ENCODE measurements around the gene SPINK14. TPM values are rescaled to one million over a fixed set of nuclear protein-coding genes. Genes with fewer than 3 reads are reported as not detected.

Gene SPINK14
- total and polyA plus RNA-seq, 4 donors, result not detected

GRCh38 chr5:148206620-148207019, 38.3 kb downstream of the SPINK14 start:
- H3K4me3 ChIP-seq (ENCODE audit: low read length in 2 of 2), result no peak overlapping the region
- ATAC-seq (ENCODE audit: low FRiP score), result no peak
- whole genome bisulfite sequencing, 2 donors, result 39 to 41% methylated on average over 1 of the region's 1 CpG
- DNase-seq, result no peak
- no peaks in the 10 kb centered on the region for H3K27me3 ChIP-seq (ENCODE audit: control insufficient read depth in 1 of 2, insufficient read depth in 2 of 2, low read length in 1 of 2)
- no peaks in the 10 kb centered on the region for H3K4me1 ChIP-seq (ENCODE audit: control insufficient read depth in 1 of 2, insufficient read depth in 2 of 2, low read length in 2 of 2)
- intact Hi-C loops (cut with DNase I), result no loop called here
- H3K36me3 ChIP-seq (ENCODE audit: control insufficient read depth in 1 of 2, insufficient read depth in 2 of 2, low read length in 1 of 2), result no peaks in the 10 kb centered on the region
- H3K27ac ChIP-seq (ENCODE audit: low read depth in 1 of 2, low read length in 2 of 2), result no peak overlapping the region
- H3K9me3 ChIP-seq (ENCODE audit: control insufficient read depth, low read length), result no peaks in the 10 kb centered on the region

DNA sequence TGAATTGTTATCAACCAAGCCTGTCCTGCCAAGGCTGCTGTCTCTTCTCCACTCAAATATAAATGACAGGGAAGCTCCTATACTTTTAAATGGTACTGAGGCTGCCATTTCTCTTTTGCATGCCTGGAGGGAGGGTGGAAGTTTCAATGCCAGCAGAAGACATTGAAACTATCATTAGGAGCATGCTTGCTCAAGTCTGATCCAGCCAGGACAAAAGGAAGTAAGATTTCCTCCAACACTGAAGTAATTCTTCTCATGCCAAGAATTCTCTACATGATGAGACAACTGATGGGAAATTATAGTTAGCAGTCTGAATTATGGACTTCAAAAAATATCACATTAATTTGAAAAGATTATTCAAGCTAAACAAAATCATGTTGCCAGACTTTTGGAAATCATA, 39.9 kb downstream of the SPINK14 start:
- no peak overlapping the region for H3K4me3 ChIP-seq (ENCODE audit: low read length in 2 of 2)
- H3K36me3 ChIP-seq (ENCODE audit: control insufficient read depth in 1 of 2, insufficient read depth in 2 of 2, low read length in 1 of 2), result no peaks in the 10 kb centered on the region
- DNase-seq (no peak), ATAC-seq (ENCODE audit: low FRiP score) (no peak)
- H3K27ac ChIP-seq (ENCODE audit: low read depth in 1 of 2, low read length in 2 of 2), result no peak overlapping the region
- H3K27me3 ChIP-seq (ENCODE audit: control insufficient read depth in 1 of 2, insufficient read depth in 2 of 2, low read length in 1 of 2), result no peaks in the 10 kb centered on the region
- H3K4me1 ChIP-seq (ENCODE audit: control insufficient read depth in 1 of 2, insufficient read depth in 2 of 2, low read length in 2 of 2), result no peaks in the 10 kb centered on the region
- no peaks in the 10 kb centered on the region for H3K9me3 ChIP-seq (ENCODE audit: control insufficient read depth, low read length)
- intact Hi-C loops (cut with DNase I), result no loop called here

GRCh38 chr5:148209151-148209770, 40.9 kb downstream of the SPINK14 start:
- H3K4me3 ChIP-seq (ENCODE audit: low read length in 2 of 2), result no peak overlapping the region
- no peak overlapping the region for H3K27ac ChIP-seq (ENCODE audit: low read depth in 1 of 2, low read length in 2 of 2)
- ATAC-seq (ENCODE audit: low FRiP score) (no peak), DNase-seq (no peak)
- H3K36me3 ChIP-seq (ENCODE audit: control insufficient read depth in 1 of 2, insufficient read depth in 2 of 2, low read length in 1 of 2), result no peaks in the 10 kb centered on the region
- WGBS, 2 donors, result 36 to 42% methylated on average over 3 of the region's 3 CpGs
- intact Hi-C loops (cut with DNase I), result no loop called here
- H3K4me1 ChIP-seq (ENCODE audit: control insufficient read depth in 1 of 2, insufficient read depth in 2 of 2, low read length in 2 of 2), result no peaks in the 10 kb centered on the region
- no peaks in the 10 kb centered on the region for H3K27me3 ChIP-seq (ENCODE audit: control insufficient read depth in 1 of 2, insufficient read depth in 2 of 2, low read length in 1 of 2)
- no peaks in the 10 kb centered on the region for H3K9me3 ChIP-seq (ENCODE audit: control insufficient read depth, low read length)

DNA sequence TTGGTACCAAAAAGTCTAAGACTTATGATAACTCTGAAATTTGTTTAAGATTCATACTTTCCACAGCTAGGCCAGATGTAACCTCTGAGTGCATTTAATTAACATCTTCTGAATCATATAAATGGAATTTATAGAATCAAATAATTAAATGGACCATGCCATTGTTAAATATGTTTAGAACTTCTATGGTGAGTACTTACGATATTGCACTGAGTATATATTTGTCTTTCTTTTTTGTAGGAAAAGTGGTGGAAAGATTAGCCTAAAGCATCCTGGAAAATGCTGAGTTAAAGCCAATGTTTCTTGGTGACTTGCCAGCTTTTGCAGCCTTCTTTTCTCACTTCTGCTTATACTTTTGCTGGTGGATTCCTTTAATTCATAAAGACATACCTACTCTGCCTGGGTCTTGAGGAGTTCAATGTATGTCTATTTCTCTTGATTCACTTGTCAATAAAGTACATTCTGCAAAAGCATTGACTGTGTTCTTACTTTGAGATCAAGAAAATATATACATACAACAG, 46.4 kb downstream of the SPINK14 start:
- 41 to 51% methylated on average over 1 of the region's 1 CpG for WGBS, 2 donors
- no peak overlapping the region for H3K4me3 ChIP-seq (ENCODE audit: low read length in 2 of 2)
- no peak overlapping the region for H3K27ac ChIP-seq (ENCODE audit: low read depth in 1 of 2, low read length in 2 of 2)
- no peaks in the 10 kb centered on the region for H3K27me3 ChIP-seq (ENCODE audit: control insufficient read depth in 1 of 2, insufficient read depth in 2 of 2, low read length in 1 of 2)
- intact Hi-C loops (cut with DNase I), result no loop called here
- H3K9me3 ChIP-seq (ENCODE audit: control insufficient read depth, low read length), result no peaks in the 10 kb centered on the region
- no peaks in the 10 kb centered on the region for H3K36me3 ChIP-seq (ENCODE audit: control insufficient read depth in 1 of 2, insufficient read depth in 2 of 2, low read length in 1 of 2)
- DNase-seq, result no peak
- H3K4me1 ChIP-seq (ENCODE audit: control insufficient read depth in 1 of 2, insufficient read depth in 2 of 2, low read length in 2 of 2), result no peaks in the 10 kb centered on the region
- no peak for ATAC-seq (ENCODE audit: low FRiP score)

DNA sequence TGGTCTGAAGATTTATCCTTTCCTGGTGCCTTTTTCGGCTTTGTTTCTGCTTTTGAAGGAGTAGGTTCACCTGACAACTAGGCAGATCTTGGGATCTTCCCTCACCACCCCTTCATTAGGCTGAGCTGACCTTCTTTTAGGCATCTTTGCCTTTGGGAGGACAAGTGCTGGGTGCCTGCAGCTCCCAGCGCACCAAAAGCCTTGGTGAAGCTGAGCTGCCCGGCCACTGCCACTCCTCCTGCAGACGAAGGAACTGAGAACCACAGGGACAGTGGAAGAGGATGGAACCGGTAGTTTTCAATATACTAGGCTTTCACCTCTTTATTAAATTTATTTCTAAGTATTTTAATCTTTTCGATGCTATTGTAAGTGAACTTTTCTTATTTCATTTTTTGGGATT, 53.2 kb downstream of the SPINK14 start:
- Histone ChIP-seq H3K4me3 (ENCODE audit: low read length in 2 of 2) (no peak overlapping the region), H3K27me3 (ENCODE audit: control insufficient read depth in 1 of 2, insufficient read depth in 2 of 2, low read length in 1 of 2) (no peaks in the 10 kb centered on the region), H3K36me3 (ENCODE audit: control insufficient read depth in 1 of 2, insufficient read depth in 2 of 2, low read length in 1 of 2) (no peaks in the 10 kb centered on the region), H3K4me1 (ENCODE audit: control insufficient read depth in 1 of 2, insufficient read depth in 2 of 2, low read length in 2 of 2) (no peaks in the 10 kb centered on the region), H3K27ac (ENCODE audit: low read depth in 1 of 2, low read length in 2 of 2) (no peak overlapping the region), H3K9me3 (ENCODE audit: control insufficient read depth, low read length) (no peaks in the 10 kb centered on the region)
- intact Hi-C loops (cut with DNase I), result no loop called here
- no peak for ATAC-seq (ENCODE audit: low FRiP score)
- DNase-seq, result no peak
- WGBS, 2 donors, result 68 to 70% methylated on average over 6 of the region's 6 CpGs

- Histone ChIP-seq H3K36me3 (ENCODE audit: control insufficient read depth in 1 of 2, insufficient read depth in 2 of 2, low read length in 1 of 2) (no peaks in the 10 kb centered on the region), H3K27me3 (ENCODE audit: control insufficient read depth in 1 of 2, insufficient read depth in 2 of 2, low read length in 1 of 2) (no peaks in the 10 kb centered on the region), H3K4me1 (ENCODE audit: control insufficient read depth in 1 of 2, insufficient read depth in 2 of 2, low read length in 2 of 2) (no peaks in the 10 kb centered on the region), H3K27ac (ENCODE audit: low read depth in 1 of 2, low read length in 2 of 2) (no peak overlapping the region), H3K4me3 (ENCODE audit: low read length in 2 of 2) (no peak overlapping the region), H3K9me3 (ENCODE audit: control insufficient read depth, low read length) (no peaks in the 10 kb centered on the region)
- WGBS, 2 donors, result 72% methylated on average over 2 of the region's 2 CpGs
- no peak for DNase-seq
- intact Hi-C loops (cut with DNase I), result no loop called here
- no peak for ATAC-seq (ENCODE audit: low FRiP score)
Measured at GRCh38 chr5:148224117-148224742, 55.9 kb downstream of the SPINK14 start.

Other genes with a start within 250 kb of the SPINK14 start
- gene SPINK5, start 104.6 kb upstream of the SPINK14 start, total RNA-seq, result 1 to 10 TPM in 1 of 2 donors, under 1 TPM in 1; 0.42 to 1.1 TPM
- under 1 TPM; 0.69 to 0.75 TPM for gene SPINK5, start 104.6 kb upstream of the SPINK14 start, polyA plus RNA-seq
- gene SPINK6, start 34.5 kb downstream of the SPINK14 start, total RNA-seq, result not detected
- gene SPINK6, start 34.5 kb downstream of the SPINK14 start, polyA plus RNA-seq, result not detected
- not detected for gene MARCOL, start 70.0 kb downstream of the SPINK14 start, total RNA-seq
- gene MARCOL, start 70.0 kb downstream of the SPINK14 start, polyA plus RNA-seq, result not detected
- gene SPINK13, start 100.2 kb downstream of the SPINK14 start, total RNA-seq, result not detected
- gene SPINK13, start 100.2 kb downstream of the SPINK14 start, polyA plus RNA-seq, result not detected
- gene SPINK7, start 143.9 kb downstream of the SPINK14 start, total RNA-seq, result not detected
- gene SPINK7, start 143.9 kb downstream of the SPINK14 start, polyA plus RNA-seq, result 1 to 10 TPM in 1 of 2 donors, not detected in 1; 1.6 TPM
- under 1 TPM in 1 of 2 donors, not detected in 1; 0.90 TPM for gene SPINK9, start 167.0 kb downstream of the SPINK14 start, total RNA-seq
- gene SPINK9, start 167.0 kb downstream of the SPINK14 start, polyA plus RNA-seq, result not detected
- gene FBXO38, start 215.4 kb downstream of the SPINK14 start, total RNA-seq, result 10 to 100 TPM; 51.1 to 64.4 TPM
- gene FBXO38, start 215.4 kb downstream of the SPINK14 start, polyA plus RNA-seq, result 10 to 100 TPM in 1 of 2 donors, 1 to 10 TPM in 1; 6.0 to 24.6 TPM